ENCODE data around the gene GLI3.

- TF ChIP-seq CTCF (IDR thresholded peaks at IDR 0.05) = no peak
- no peak for TF ChIP-seq POLR2A (IDR thresholded peaks at IDR 0.05)
Measured at GRCh38 chr7:42156291-42156865, 80.6 kb downstream of the GLI3 start.
